HG02870 (cell line): ENCODE measurements around the gene SUSD6.
"Not testable (repeated sequence)": the region's sequence is repeated elsewhere in the genome, so short reads cannot be mapped to it uniquely, and the experiment has no call there.

Experiments
- ATAC-seq: cut with Tn5 transposase; IDR thresholded peaks from one replicate; pipeline ENCODE4 v1.9.1; 2021; ENCODE audit warnings: mild to moderate bottlenecking, moderate library complexity; ENCODE audit not compliant: unreplicated experiment

The SUSD6 gene

DNA sequence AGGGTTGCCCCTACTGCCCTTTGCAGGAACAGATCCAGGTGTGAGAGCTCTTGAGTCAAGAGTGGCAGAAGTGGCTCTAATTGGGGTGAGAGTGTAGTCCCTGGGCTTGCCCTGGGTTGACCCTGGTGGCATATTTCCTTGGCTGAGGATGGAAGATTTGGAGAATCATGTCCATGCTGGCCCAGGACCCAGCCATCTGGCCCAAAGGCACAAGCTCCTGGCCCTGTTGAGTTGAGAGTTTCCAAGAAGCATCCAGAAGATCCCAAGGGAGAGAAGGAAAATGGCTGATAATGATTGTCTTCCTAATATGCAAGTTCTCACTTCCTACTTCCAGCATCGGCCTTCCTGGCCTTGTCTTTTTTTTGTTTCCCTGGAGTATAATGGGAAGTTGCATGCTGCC lies 100.1 kb downstream of the SUSD6 start:
- no peak for ATAC-seq

DNA sequence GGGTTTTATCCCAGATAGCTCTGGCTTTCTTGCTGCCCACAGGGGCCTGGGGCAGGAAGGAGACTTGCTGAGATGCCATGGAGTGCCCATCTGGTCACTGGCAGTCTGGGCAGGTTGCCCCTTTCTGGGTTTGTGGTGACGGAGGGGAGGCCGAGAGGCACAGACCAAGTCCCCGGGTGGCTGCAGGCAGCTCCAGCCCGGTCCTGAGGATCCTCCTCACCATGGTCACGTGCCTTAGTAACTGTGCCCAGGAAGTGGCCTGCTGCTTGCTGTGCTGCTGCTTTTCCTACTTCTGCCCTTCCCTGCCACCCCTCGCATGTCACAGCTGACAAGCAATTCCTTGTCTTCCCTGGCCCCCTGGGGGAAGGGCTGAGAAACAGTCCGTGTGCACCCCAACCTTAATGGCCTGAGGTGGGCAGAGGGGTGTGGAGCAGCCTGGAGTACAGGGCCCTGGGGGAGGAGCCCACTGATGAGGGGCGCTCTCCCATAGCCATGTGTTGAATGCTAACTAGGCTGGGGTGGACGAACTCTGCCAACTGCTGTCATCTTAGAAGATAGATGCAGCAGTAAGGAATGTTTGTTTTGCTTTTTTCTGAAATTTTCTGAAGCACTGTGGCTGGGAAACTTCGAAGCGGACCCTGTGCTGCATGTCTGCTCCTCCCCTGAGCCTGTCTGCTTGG lies 100.6 kb downstream of the SUSD6 start:
- ATAC-seq = no peak

DNA sequence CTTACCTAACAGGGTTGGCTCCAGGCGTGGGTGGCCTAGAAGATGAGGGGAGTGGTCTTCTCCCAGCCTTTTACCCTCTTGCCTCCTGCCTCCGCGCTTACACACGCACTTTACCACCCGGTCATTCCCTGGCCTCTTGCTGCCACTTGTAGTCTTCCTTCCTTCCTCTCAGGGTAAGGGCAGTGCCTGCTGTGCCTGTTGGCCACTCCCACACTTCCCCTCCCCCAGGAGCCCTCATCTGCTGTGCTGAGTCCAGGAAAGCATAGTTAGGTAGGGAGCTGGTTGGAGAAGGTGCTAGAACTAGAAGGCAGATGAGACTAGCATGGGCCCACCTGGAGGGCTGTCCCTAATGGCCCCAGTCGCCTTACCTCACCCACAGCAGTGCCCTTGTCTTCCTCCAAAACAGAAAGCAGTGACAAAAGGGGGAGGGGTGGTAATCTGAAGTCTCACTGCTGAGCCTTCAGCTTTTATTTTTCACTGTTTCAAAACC lies 101.2 kb downstream of the SUSD6 start:
- no peak for ATAC-seq

DNA sequence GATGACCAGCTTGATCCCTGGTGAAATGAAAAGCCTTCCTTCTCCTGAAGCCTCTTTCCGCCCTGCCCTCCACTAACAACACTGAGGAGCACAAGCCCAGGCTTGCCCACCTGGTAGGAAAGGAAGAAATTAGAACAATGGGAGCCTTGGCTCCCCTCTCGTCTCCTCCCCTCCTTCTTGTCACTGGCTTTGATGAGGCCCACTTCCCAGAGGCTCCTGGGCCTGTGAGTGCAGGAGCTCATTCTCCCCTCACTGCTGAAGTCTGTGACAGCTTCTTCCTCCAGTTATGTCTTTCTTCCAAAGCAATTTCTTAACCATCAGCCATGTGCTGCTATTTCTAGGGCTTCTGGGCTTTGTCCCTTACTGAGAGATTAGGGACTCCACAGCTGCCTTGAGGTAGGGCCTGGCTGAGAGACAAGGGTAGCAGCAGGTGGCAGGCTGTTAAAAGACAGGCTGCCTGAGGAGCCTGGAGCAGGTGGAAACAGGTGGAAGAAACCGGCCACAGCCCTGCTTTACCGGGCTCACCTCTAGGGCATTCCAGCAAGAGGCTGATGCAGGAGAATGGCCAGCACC lies 101.9 kb downstream of the SUSD6 start:
- no peak for ATAC-seq

DNA sequence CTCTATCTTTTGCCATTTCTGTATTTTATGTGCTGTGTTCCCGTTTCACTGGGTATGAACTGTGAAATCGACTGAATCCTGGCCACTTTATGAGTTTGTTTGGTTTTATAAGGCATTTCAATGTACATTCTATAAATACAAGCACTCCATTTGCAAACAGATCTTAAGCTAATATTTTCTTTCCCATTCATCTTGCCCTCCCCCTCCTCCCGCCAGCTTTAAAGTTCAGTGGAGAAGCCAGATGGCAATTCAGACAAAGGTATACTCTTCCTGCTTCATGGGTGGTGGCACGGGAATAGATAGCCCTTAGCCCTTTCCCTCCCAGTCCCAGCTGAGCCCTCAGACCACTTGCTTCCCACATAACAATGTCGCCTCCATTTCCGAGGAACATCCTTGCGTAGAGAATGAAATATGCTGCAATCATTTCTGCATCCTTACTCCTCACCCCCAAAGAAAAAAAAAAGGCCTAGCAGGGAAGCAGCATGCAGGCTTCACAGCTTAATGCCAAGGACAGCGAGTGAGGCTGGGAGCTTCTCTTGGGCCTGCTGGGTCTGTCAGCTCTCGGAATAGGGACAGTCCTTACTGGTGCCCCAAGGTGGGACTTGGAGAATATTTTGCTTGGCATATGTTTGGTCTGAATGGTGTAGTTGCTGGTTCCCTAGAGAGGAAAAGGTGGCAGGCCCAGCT lies 102.7 kb downstream of the SUSD6 start:
- no peak for ATAC-seq

DNA sequence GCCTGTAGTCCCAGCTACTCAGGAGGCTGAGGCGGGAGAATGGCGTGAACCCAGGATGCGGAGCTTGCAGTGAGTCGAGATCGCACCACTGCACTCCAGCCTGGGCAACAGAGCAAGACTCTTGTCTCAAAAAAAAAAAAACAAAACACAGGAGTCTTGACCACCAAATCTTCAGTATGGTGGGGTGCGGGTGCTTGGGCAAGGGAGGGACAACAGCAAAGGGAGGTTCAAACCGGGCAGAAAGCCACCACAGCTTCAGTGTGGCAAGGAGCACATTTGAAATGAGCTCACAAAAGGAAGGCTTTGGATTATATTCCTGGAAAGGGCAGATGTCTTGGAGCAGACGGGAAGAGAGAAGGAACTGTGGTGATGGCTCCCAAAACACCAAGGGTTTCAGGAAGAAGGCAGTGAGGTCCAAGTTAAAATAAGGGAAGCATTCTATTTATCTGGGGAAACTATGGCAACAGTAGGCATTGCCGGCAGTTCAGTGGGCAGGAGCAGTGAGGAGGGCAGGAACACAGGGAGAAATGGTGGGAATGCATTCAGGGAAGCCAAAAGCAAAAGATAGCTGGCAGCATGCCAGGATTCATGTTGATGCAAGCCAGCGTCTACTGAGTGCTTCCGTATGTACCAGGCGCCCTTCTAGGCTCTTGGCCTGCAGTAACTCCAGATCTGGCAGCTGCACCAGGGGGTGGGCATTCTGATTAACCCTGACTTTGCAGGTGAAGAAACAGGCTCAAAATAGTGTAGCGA lies 104.5 kb downstream of the SUSD6 start:
- no peak for ATAC-seq

DNA sequence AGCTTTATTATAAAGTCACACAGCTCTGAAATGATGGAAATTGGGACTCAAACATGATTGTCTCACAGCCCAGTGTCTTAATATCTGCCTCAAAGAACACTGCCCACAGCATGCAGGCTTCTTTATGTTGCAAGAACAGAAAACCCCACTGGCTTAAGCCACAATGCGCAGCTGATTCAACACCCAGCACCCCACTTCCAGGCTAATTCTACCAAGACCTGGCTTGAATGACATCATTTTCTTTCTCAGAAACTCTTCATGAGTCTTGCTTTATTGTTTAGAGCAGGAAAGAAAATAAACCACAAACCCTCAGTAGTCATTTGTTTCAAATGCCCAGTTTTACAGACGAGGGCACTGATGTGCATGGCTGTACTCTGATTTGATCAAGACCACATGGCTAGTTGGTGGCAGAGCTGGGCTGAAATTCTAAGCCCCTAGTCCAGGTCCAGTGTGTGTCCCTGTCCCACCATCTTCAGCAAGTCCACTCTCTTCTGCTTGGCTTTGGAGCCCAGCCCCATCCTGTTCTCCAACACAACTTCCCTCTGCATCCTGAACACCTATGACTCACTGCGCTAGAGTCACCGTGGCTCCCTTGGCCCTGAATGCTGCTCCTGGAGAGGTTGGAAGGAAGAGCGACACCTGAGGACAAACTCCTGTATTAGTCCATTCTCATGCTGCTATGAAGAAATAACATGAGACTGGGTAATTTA lies 105.2 kb downstream of the SUSD6 start:
- ATAC-seq = no peak

DNA sequence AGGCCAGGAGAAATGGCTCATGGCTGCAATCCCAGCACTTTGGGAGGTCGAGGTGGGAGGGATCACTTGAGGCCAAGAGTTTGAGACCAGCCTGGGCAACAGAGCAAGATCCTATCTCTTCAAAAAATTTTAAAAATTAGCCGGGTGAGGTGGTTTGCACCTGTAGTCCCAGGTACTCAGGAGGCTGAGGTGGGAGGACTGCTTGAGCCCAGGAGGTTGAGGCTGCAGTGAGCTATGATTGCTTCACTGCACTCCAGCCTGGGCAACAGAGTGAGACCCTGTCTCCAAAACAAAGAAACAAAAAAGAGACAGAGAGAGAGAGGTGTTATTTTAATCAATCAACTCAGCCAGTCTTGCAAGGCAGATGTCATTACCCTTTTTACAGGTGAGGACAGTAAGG lies 107.2 kb downstream of the SUSD6 start:
- not testable (repeated sequence) for ATAC-seq

DNA sequence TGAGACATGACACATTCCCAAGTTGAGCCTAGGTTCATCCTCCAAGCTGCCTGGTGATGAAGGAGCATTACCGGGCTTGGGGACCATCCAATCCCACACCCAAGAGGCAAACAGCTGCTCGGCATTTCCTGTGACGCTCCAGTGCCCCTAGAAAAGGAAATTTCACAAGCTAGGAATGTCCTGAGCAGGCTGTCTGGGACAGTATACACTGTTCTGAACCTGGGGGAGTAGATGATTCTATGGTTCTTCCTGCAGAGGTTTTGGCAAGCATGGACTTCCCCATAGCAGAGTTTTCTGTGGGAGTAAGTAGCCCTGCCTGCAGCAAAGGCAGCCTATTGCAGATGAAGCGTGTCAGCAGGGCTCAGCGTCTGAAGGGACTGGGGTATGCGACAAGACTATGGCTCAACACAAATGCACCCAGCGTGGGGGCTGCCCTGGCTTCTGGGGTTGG lies 108.1 kb downstream of the SUSD6 start:
- ATAC-seq = no peak

DNA sequence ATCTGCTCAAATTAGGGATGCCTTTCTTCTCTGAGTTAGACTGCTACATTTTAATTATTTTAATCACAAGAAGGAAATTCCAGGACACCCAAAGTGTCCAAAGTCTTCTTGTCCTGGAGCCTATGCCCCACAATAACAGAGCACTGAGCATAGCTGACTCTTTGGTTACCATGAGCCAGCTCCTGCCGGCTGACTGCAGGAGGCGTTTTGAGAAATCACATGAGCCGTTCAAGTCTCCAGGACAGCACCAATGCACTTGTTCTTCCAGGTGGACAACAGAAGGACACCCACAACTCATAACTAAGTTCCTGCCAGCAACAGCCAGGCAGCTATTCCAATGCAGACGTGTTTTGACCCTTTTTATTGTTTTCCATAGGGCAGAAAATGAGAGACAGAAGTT lies 109.5 kb downstream of the SUSD6 start:
- ATAC-seq = no peak

DNA sequence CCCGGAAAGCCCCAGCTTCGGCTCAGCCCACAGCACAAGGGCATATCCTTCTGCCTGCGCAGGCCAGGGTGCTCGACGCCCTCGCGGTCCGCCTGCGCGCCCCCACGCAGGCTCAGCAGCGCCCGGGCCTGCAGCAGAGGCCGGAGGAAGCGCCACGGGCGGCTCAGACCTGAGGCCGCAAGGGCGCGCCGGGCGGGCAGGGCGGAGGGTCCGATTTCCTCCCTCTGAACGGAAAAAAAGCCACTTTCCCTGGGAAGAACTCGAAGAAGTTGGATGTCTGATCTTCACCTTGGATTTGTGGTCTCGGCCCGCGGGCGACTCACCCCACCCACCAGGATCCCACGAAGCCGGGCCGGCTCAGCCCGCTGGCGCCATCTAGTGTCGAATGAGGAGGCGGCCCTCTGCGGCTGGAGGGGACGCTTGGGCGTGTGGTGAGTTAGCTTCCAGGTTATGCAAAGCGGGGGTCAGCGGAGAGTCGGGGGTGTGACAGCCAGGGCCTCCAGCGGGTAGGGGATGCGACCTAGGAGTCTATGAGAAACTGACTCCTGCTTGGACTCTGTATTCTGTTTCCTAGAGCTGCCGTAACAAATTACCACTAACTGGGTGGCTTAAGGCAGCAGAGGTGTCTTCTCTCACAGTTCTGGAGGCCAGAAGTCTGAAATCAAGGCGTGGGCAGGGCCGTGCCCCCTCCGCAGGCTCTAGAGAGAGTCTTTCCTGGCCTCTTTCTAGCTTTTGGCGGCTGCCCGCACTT lies 115.5 kb downstream of the SUSD6 start:
- peak; percentile 57 for ATAC-seq

DNA sequence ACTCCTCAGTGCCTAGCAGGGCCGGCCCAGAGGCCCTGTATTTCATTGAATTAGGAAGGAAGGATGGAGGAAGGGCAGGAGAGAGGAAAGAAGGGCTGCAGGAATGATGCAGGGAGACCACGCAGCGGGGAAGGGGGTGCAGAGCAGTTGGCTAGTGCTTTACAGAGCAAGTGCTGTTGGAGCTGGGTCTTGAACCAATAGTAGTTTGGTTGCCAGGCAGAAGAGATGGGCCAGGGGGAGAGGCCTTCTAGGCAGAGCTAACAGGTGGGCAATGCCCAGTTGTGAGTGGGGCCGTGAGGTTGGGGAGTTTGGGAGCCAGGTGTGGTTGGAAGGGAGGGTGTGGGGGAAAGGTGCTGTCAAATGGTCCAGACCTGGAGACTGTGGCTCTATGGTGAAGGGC lies 116.5 kb downstream of the SUSD6 start:
- ATAC-seq = no peak

DNA sequence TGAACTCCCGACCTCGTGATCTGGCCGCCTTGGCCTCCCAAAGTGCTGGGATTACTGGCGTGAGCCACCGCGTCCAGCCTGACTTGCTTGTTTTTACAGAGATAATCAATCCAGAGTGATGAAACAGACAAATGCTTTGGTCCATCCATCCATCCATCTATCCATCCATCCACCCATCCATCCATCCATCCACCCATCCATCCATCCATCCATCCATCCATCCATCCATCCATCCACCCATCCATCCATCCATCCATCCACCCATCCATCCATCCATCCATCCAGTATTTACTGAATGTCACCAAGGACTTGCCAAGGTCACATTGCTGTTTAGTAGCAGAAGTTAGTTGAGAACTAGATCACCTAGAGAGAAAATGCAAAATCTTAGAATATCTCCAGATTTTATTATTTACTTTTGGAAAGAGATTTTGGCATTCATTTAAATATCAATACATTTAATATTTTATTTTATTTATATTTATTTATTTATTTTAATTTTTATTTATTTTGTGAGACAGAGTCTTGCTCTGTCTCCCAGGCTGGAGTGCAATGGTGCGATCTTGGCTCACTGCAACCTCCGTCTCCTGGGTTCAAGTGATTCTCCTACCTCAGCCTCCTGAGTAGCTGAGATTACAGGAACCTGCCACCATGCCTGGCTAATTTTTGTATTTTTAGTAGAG lies 120.7 kb downstream of the SUSD6 start:
- ATAC-seq = not testable (repeated sequence)

DNA sequence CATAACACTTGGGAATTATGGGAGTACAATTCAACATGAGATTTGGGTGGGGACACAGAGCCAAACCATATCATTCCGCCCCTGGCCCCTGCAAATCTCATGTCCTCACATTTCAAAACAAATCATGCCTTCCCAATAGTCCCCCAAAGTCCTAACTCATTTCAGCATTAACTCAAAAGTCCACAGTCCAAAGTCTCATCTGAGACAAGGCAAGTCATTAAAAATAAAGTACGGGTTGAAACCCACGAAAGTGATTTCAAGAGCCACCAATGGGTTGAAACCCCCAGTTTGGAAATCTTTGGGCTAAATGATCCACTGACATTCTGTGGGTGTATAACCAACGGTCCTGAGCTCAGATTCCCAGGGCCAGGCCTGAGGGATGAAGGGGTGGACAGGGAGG lies 125.0 kb downstream of the SUSD6 start:
- not testable (repeated sequence) for ATAC-seq

DNA sequence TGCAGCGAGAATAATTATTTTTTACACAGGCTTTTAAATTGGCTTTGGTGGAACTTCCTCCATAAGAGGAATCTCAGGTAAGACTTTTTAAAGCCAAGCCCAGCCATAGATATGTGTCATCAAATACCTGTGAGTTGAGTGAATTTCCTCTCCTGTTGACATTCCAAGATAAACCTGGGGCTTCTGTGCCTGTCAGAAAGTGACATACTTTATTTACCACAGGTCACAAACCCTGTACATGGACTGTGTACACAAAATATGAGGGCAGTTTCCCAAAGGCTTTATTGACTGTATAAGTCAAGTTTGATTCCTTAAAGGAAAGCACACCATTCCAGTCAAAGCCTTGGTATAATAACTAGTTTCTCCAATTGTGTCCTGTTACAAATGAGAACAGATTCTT lies 129.7 kb downstream of the SUSD6 start:
- no peak for ATAC-seq

DNA sequence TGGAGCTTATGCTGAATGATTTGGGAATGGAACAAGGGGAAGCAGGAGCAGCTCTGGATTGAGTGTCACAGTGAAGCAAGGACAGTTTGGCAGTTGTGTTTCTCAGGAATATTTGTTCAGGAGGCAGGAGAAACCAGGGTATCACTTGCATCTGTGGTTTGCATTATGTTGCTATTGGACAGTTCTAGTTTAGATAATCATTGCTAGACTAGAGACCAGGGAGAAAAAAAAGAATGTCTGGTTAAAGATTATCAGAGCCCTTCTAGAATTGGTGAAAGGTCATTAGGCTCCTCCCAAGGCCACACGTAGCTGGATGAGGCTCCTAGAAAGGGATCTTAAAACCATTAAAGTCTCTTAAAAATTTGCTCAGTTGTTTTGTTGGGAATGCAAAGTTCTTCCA lies 138.6 kb downstream of the SUSD6 start:
- no peak for ATAC-seq

DNA sequence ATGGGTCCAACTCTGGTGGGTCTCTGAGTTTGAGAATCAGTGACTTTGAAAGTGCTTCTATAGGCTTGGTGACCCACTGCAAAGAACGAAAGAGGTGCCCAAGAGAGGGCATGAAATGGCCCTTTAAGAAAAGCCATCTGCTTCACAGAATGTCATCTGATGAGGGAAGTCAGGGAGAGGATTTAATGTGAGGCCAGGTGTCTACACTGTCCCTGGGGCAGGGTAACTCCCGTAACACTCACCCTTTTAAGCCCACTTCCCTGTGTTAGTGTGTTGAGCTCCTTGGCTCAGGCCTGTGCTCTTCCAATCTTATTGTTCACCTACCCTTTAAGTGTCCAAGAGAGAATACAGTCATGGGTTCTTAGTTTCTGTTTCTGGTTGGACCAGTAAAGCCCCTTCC lies 139.1 kb downstream of the SUSD6 start:
- ATAC-seq = no peak

DNA sequence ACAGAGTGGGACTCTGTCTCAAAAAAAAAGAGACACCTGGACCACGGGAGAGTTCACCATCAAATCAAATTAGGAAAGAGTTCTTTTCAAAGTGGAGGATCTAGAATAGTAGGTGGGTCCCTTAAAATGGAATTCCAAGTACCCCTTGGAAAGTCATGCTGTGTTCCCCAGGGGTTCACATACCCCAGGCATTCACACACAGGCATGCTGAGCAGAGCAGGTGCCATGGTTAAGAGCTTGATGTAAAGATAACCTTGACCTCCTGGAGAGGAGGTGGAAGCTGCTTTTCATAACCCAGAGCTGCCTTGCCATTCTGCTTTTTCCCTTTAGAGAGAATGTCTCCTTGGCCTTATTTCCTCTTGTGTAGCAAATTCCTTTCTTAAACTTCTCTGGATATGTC lies 141.4 kb downstream of the SUSD6 start:
- no peak for ATAC-seq

DNA sequence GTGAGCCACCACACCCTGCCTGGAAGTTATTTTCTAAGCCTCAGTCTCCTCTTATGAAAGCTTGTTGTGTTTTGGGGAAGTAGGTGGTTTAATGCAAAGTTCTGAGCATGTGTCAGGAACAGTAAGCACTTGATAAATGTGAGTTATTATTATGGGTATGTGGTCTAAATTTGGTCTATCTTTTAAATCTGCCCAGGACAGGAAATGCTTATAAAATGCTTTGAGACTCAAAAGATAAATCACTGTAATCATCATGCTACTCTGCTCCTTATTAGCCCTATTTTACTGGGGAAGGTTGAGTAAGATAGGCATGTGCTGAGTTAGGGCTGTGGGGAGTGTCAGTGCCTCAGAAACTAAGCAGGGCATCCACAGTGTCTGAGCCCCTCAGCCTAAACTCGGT lies 142.5 kb downstream of the SUSD6 start:
- no peak for ATAC-seq

DNA sequence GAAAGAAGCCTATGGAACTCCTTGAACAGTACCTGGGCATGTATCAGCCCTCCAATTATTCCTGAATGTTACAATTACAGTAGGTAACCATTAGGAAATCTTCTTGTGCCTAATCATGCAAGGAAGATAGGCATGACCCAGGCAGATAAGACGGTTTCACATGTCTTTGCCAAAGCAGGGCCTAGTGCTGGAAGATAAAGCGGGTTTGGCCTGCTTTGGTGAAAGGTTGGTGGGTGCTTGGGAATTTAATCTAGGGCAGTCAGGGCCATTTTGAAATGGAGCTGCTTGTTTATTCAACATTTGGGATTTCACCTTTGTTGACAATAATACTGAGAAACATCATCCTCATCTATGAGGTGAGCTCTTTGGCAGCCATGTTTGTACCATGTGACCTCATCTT lies 143.1 kb downstream of the SUSD6 start:
- no peak for ATAC-seq
